Astrocyte (in vitro differentiated cells and primary cell): ENCODE results near the gene RPSA.

Experiments used
- EZH2 ChIP-seq: IDR thresholded peaks from 2 replicates; pipeline ENCODE4 v1.6.1; 2012; ENCODE audit warnings: mild to moderate bottlenecking, low read length, inconsistent platforms; ENCODE audit not compliant: insufficient read depth
- TF ChIP-seq, protein P1 (sequence below): IDR thresholded peaks from 2 replicates; pipeline ENCODE4 v1.5.1; 2011; ENCODE audit warnings: low read depth, mild to moderate bottlenecking, inconsistent platforms, low read length, moderate library complexity; ENCODE audit not compliant: insufficient read depth

- TF ChIP-seq, protein P1, sequence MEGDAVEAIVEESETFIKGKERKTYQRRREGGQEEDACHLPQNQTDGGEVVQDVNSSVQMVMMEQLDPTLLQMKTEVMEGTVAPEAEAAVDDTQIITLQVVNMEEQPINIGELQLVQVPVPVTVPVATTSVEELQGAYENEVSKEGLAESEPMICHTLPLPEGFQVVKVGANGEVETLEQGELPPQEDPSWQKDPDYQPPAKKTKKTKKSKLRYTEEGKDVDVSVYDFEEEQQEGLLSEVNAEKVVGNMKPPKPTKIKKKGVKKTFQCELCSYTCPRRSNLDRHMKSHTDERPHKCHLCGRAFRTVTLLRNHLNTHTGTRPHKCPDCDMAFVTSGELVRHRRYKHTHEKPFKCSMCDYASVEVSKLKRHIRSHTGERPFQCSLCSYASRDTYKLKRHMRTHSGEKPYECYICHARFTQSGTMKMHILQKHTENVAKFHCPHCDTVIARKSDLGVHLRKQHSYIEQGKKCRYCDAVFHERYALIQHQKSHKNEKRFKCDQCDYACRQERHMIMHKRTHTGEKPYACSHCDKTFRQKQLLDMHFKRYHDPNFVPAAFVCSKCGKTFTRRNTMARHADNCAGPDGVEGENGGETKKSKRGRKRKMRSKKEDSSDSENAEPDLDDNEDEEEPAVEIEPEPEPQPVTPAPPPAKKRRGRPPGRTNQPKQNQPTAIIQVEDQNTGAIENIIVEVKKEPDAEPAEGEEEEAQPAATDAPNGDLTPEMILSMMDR = no peak
- TF ChIP-seq EZH2 = no peak
These were observed 28.7 kb downstream of the RPSA start for GRCh38 chr3:39435006-39435748.
